HepG2 (cell line): Measurements from ENCODE around the gene FAM219B.

Experiments
- ATF7 ChIP-seq, 2 experiments: fragments of 450-650 bp in 1 of 2; sonication (generic) in 1 of 2; formaldehyde crosslinking in 1 of 2; IDR thresholded peaks; 2 replicates each; pipeline versions ENCODE4 v1.4.0 to v1.6.1; 2016 to 2020; ENCODE audit warnings: antibody characterized with exemption in 1 of 2, mild to moderate bottlenecking in 1 of 2, missing genetic modification reagents in 1 of 2
- FOXP1 ChIP-seq, 2 experiments: fragments of 450-650 bp in 1 of 2; IDR thresholded peaks; 2 replicates each; pipeline ENCODE4 v1.6.1; 2017 to 2018; ENCODE audit warnings: antibody characterized with exemption in 1 of 2
- JUN ChIP-seq: sonication (generic); formaldehyde crosslinking; IDR thresholded peaks from 2 replicates; pipeline ENCODE4 v1.4.0; 2020; ENCODE audit warnings: mild to moderate bottlenecking, missing genetic modification reagents
- SP1 ChIP-seq, 2 experiments: fragments of 450-650 bp in 1 of 2; sonication (generic) in 1 of 2; formaldehyde crosslinking in 1 of 2; IDR thresholded peaks; 2 replicates each; pipeline versions ENCODE4 v1.4.0 to v1.6.1; 2016 to 2020; ENCODE audit warnings: missing genetic modification reagents in 1 of 2
- ZNF569 ChIP-seq: sonication (generic); formaldehyde crosslinking; IDR thresholded peaks from 2 replicates; pipeline ENCODE4 v1.5.0; 2020; ENCODE audit warnings: mild to moderate bottlenecking, missing genetic modification reagents, moderate library complexity, borderline replicate concordance
- ZNF768 ChIP-seq: sonication (generic); formaldehyde crosslinking; IDR thresholded peaks from 2 replicates; pipeline ENCODE4 v1.4.0; 2020; ENCODE audit warnings: missing genetic modification reagents

GRCh38 chr15:74868059-74868458 is 38.6 kb downstream of the FAM219B start:
- TF ChIP-seq ZNF768 (CRISPR knock-in tag), result no peak
- TF ChIP-seq FOXP1 (IDR thresholded peaks at IDR 0.05), result no peak
- no peak for TF ChIP-seq FOXP1 (CRISPR knock-in tag; IDR thresholded peaks at IDR 0.05)
- TF ChIP-seq JUN, result no peak
- no peak for TF ChIP-seq ATF7 (IDR thresholded peaks at IDR 0.05)
- no peak for TF ChIP-seq ATF7 (CRISPR knock-in tag; IDR thresholded peaks at IDR 0.05)
- TF ChIP-seq SP1 (IDR thresholded peaks at IDR 0.05), result no peak
- no peak for TF ChIP-seq SP1 (CRISPR knock-in tag; IDR thresholded peaks at IDR 0.05)
- TF ChIP-seq ZNF569, result no peak
